Lung (tissue), 12 donors: ENCODE results near the gene TUBA4B. TPM values are rescaled to one million over a fixed set of nuclear protein-coding genes. Genes with fewer than 3 reads are reported as not detected.
A peak's percentile ranks its signal among the peaks of the same experiment; 100 is the strongest.

Source experiments
- ATAC-seq: fragments of 200-7000 bp; cut with Tn5 transposase; one replicate; pipeline ENCODE4 v1.9.1; 2020; ENCODE audit warnings: moderate number of reproducible peaks; ENCODE audit not compliant: insufficient read depth, low FRiP score
- DNase-seq, 3 donors: peaks; one replicate each; pipeline ENCODE4 v3.0.0-alpha.2; 2013 to 2017
- H3K27ac ChIP-seq, 2 donors: one replicate each; pipeline ENCODE4 v1.5.1; 2013; ENCODE audit warnings: mild to moderate bottlenecking in 2 of 2, moderate library complexity in 2 of 2, control low read depth in 1 of 2, inconsistent platforms in 1 of 2, low read depth in 1 of 2, low read length in 1 of 2
- H3K27me3 ChIP-seq, 3 donors: one replicate each; pipeline ENCODE4 v1.5.1; 2013; ENCODE audit warnings: low read length in 2 of 3; ENCODE audit not compliant: control insufficient read depth in 3 of 3, insufficient read depth in 3 of 3
- H3K36me3 ChIP-seq, 4 donors: one replicate each; pipeline ENCODE4 v1.5.1; 2013; ENCODE audit warnings: low read length in 4 of 4, mild to moderate bottlenecking in 1 of 4, moderate library complexity in 1 of 4; ENCODE audit not compliant: control insufficient read depth in 4 of 4, insufficient read depth in 4 of 4
- H3K4me1 ChIP-seq, 5 donors: one replicate each; pipeline ENCODE4 v1.5.1; 2013; ENCODE audit warnings: low read length in 5 of 5, mild to moderate bottlenecking in 2 of 5, moderate library complexity in 1 of 5; ENCODE audit not compliant: control insufficient read depth in 5 of 5, insufficient read depth in 5 of 5
- H3K4me3 ChIP-seq: one replicate; pipeline ENCODE4 v1.5.1; 2013; ENCODE audit warnings: mild to moderate bottlenecking, control low read depth, moderate library complexity
- H3K9ac ChIP-seq, 2 donors: one replicate each; pipeline ENCODE4 v1.5.1; 2013; ENCODE audit warnings: low read length in 2 of 2, control low read depth in 1 of 2; ENCODE audit not compliant: insufficient read depth in 1 of 2
- H3K9me3 ChIP-seq, 4 donors: one replicate each; pipeline ENCODE4 v1.5.1; 2013; ENCODE audit warnings: low read length in 3 of 4, mild to moderate bottlenecking in 1 of 4, moderate library complexity in 1 of 4; ENCODE audit not compliant: control insufficient read depth in 4 of 4, insufficient read depth in 3 of 4
- WGBS, 2 donors: extraction: QIAGEN DNeasy Blood & Tissue Kit; methylation state at CpG; one replicate each; pipeline ENCODE4 v1.1.7; 2013; 5-methylcytosine and 5-hydroxymethylcytosine counted together
- polyA plus RNA-seq, 2 donors: library from polyadenylated mRNA; stranded (reverse); fragments of 200-250 nt; gene quantifications; one replicate each; pipeline ENCODE4 v1.2.1, GENCODE V29; 2013
- total RNA-seq, 2 donors: library from RNA; depleted of rRNA in 1 of 2; stranded (reverse); fragments of >200 nt in 1 of 2; gene quantifications; one replicate each; pipeline ENCODE4 v1.2.1, GENCODE V29; 2014 to 2021
- TF ChIP-seq, protein P1 (sequence below): IDR thresholded peaks from 2 replicates; pipeline ENCODE4 v1.5.1; 2012; ENCODE audit warnings: mild to moderate bottlenecking; ENCODE audit errors: control extremely low read depth, extremely low read depth
- donor health status: control.
- donor health status: control.
- donor health status: Bipolar disorder and iron deficiency.
- donor health status: healthy.
- donor health status: DM: yes; HTN: yes; CAD: no.

The TUBA4B gene
- total and polyA plus RNA-seq, 4 donors, result 5.7 to 20.3 (median 10.5) TPM

DNA sequence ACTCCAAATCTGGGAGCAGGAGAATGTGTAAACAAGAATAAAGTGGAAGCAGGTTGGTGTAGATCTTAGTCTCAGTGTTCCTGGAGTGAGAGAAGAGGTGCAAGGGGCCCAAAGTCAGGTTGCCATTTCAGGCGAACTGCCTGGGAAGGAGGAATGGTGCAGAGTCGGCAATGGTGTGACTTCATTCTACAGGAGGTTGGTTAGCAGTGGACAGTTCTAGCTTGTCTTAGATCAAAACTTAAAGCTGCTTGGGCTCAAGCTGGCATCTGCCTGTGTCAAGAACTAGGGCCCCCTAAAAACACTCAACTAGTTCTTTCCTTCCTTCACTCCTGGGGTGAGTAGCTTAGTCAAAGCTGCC, 4.2 kb upstream of the TUBA4B start:
- Histone ChIP-seq H3K27ac (peak overlapping the region; percentile 46 to 93), H3K4me3 (no peak overlapping the region), H3K27me3 (peaks cover 0 to 19% (median 11%) of the 10 kb centered on the region in 3 donors), H3K9me3 (no peaks in the 10 kb centered on the region), H3K9ac (peak overlapping the region in 1 of 2 donors; percentile 52), H3K36me3 (peaks cover 0 to 15% (median 11%) of the 10 kb centered on the region in 4 donors), H3K4me1 (peaks cover 0 to 49% (median 39%) of the 10 kb centered on the region in 5 donors)
- no peak for DNase-seq
- WGBS, 2 donors, result 60 to 64% methylated on average over 2 of the region's 2 CpGs
- TF ChIP-seq, protein P1, sequence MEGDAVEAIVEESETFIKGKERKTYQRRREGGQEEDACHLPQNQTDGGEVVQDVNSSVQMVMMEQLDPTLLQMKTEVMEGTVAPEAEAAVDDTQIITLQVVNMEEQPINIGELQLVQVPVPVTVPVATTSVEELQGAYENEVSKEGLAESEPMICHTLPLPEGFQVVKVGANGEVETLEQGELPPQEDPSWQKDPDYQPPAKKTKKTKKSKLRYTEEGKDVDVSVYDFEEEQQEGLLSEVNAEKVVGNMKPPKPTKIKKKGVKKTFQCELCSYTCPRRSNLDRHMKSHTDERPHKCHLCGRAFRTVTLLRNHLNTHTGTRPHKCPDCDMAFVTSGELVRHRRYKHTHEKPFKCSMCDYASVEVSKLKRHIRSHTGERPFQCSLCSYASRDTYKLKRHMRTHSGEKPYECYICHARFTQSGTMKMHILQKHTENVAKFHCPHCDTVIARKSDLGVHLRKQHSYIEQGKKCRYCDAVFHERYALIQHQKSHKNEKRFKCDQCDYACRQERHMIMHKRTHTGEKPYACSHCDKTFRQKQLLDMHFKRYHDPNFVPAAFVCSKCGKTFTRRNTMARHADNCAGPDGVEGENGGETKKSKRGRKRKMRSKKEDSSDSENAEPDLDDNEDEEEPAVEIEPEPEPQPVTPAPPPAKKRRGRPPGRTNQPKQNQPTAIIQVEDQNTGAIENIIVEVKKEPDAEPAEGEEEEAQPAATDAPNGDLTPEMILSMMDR, result no peak
- no peak for ATAC-seq

- ATAC-seq (no peak), DNase-seq (peak; percentile 92 to 96 (median 95))
- TF ChIP-seq, protein P1, result no peak
These were observed 3.7 kb upstream of the TUBA4B start for GRCh38 chr2:219249203-219249980.

DNA sequence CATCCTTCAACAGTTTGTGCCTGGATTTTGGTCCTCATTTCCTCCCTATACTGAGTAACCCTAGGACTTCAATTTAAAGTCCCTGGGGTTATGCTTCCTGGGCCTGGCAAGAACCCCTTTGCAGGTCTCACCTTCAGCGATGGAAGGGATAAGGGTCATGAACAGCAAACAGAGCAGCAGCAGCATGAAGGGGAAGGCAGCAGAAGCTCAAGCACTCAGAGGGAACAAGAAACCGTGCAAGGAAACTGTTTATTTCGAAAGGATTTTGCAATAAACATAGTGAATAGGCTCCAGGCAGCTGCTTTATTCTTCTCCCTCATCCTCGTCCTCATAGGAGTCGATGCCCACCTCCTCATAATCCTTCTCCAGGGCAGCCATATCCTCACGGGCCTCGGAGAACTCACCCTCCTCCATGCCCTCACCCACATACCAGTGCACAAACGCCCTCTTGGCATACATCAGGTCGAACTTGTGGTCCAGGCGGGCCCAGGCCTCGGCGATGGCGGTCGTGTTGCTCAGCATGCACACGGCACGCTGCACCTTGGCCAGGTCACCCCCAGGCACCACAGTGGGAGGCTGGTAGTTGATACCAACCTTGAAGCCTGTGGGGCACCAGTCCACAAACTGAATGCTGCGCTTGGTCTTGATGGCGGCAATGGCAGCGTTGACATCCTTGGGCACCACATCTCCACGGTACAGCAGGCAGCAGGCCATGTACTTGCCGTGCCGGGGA, 2.8 kb upstream of the TUBA4B start:
- H3K36me3 ChIP-seq, result peaks cover 0 to 15% (median 11%) of the 10 kb centered on the region in 4 donors
- no peaks in the 10 kb centered on the region for H3K9me3 ChIP-seq
- 58 to 69% methylated on average over 22 of the region's 22 CpGs for WGBS, 2 donors
- peak overlapping the region; percentile 25 to 93 for H3K27ac ChIP-seq
- peak overlapping the region; percentile 31 to 81 for H3K9ac ChIP-seq
- no peak overlapping the region for H3K4me3 ChIP-seq
- DNase-seq (peak in 1 of 3 donors; percentile 28), ATAC-seq (no peak)
- TF ChIP-seq, protein P1, result no peak
- peaks cover 0 to 50% (median 35%) of the 10 kb centered on the region in 5 donors for H3K4me1 ChIP-seq
- H3K27me3 ChIP-seq, result peaks cover 0 to 30% (median 23%) of the 10 kb centered on the region in 3 donors

More at GRCh38 chr2:219249203-219249980, 3.7 kb upstream of the TUBA4B start:
- H3K9me3 ChIP-seq, result no peaks in the 10 kb centered on the region
- peaks cover 0 to 15% (median 11%) of the 10 kb centered on the region in 4 donors for H3K36me3 ChIP-seq
- peaks cover 0 to 22% (median 15%) of the 10 kb centered on the region in 3 donors for H3K27me3 ChIP-seq
- peak overlapping the region; percentile 46 to 93 for H3K27ac ChIP-seq
- H3K4me1 ChIP-seq, result peaks cover 0 to 53% (median 36%) of the 10 kb centered on the region in 5 donors
- 7 to 11% methylated on average over 7 of the region's 7 CpGs for WGBS, 2 donors
- H3K4me3 ChIP-seq, result no peak overlapping the region
- H3K9ac ChIP-seq, result peak overlapping the region in 1 of 2 donors; percentile 81
